ENCODE results near the gene TNPO2. TPM values are rescaled to one million over a fixed set of nuclear protein-coding genes. Genes with fewer than 3 reads are reported as not detected.

The TNPO2 gene
- total and polyA plus RNA-seq, 2 of the 13 experiments (the other 11 are each of a cell fraction or from before 2014, with no cell fraction given) = 31.7 to 61.0 TPM

DNA sequence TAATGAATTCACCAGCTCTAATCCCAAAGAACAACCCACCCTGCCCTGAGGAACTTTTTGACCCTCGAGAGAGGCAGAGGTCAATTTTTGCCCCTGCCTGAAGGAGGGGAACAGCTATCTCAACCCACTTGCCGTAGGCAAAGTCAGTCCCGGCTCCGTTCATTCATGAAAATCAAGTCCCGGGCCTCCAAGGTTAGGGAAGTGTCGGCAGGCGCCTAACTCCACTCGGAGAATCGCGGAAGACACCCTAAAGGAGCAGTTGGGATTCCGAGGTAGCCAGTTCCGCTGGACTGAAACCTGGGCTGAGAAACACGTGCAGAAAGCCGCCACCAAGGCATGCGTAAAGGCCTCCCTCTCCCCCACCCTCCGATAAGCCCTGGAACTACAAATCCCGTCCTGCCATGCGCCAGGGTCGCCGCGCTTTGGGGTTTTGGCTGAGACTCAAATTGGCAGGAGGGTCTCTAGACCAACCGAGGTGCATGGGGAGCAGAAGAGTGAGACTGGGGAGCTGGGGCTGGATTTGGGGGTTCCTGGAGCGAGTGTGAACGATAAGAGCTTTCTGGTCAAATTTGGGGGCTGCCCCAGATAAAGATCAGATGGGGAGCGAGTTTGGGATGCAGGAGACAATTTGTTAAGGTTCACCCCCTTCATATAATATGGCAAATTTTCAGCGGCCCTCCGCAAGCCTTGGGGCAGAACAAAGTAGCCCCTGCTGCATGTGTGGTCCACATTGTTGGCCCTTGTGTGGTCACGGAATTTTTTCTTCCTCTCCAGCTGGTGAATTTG lies at the start of gene TNPO2 (continued):
- TF ChIP-seq, protein P1, sequence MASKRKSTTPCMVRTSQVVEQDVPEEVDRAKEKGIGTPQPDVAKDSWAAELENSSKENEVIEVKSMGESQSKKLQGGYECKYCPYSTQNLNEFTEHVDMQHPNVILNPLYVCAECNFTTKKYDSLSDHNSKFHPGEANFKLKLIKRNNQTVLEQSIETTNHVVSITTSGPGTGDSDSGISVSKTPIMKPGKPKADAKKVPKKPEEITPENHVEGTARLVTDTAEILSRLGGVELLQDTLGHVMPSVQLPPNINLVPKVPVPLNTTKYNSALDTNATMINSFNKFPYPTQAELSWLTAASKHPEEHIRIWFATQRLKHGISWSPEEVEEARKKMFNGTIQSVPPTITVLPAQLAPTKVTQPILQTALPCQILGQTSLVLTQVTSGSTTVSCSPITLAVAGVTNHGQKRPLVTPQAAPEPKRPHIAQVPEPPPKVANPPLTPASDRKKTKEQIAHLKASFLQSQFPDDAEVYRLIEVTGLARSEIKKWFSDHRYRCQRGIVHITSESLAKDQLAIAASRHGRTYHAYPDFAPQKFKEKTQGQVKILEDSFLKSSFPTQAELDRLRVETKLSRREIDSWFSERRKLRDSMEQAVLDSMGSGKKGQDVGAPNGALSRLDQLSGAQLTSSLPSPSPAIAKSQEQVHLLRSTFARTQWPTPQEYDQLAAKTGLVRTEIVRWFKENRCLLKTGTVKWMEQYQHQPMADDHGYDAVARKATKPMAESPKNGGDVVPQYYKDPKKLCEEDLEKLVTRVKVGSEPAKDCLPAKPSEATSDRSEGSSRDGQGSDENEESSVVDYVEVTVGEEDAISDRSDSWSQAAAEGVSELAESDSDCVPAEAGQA (IDR thresholded peaks at IDR 0.05; ENCODE audit: low read depth) = no peak
- TF ChIP-seq, protein P1 (CRISPR knock-in tag; IDR thresholded peaks at IDR 0.05; ENCODE audit: borderline replicate concordance) = no peak
- TF ChIP-seq, protein P2, sequence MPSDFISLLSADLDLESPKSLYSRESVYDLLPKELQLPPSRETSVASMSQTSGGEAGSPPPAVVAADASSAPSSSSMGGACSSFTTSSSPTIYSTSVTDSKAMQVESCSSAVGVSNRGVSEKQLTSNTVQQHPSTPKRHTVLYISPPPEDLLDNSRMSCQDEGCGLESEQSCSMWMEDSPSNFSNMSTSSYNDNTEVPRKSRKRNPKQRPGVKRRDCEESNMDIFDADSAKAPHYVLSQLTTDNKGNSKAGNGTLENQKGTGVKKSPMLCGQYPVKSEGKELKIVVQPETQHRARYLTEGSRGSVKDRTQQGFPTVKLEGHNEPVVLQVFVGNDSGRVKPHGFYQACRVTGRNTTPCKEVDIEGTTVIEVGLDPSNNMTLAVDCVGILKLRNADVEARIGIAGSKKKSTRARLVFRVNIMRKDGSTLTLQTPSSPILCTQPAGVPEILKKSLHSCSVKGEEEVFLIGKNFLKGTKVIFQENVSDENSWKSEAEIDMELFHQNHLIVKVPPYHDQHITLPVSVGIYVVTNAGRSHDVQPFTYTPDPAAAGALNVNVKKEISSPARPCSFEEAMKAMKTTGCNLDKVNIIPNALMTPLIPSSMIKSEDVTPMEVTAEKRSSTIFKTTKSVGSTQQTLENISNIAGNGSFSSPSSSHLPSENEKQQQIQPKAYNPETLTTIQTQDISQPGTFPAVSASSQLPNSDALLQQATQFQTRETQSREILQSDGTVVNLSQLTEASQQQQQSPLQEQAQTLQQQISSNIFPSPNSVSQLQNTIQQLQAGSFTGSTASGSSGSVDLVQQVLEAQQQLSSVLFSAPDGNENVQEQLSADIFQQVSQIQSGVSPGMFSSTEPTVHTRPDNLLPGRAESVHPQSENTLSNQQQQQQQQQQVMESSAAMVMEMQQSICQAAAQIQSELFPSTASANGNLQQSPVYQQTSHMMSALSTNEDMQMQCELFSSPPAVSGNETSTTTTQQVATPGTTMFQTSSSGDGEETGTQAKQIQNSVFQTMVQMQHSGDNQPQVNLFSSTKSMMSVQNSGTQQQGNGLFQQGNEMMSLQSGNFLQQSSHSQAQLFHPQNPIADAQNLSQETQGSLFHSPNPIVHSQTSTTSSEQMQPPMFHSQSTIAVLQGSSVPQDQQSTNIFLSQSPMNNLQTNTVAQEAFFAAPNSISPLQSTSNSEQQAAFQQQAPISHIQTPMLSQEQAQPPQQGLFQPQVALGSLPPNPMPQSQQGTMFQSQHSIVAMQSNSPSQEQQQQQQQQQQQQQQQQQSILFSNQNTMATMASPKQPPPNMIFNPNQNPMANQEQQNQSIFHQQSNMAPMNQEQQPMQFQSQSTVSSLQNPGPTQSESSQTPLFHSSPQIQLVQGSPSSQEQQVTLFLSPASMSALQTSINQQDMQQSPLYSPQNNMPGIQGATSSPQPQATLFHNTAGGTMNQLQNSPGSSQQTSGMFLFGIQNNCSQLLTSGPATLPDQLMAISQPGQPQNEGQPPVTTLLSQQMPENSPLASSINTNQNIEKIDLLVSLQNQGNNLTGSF (CRISPR knock-in tag; IDR thresholded peaks at IDR 0.05) = no peak
- TF ChIP-seq, protein P3, sequence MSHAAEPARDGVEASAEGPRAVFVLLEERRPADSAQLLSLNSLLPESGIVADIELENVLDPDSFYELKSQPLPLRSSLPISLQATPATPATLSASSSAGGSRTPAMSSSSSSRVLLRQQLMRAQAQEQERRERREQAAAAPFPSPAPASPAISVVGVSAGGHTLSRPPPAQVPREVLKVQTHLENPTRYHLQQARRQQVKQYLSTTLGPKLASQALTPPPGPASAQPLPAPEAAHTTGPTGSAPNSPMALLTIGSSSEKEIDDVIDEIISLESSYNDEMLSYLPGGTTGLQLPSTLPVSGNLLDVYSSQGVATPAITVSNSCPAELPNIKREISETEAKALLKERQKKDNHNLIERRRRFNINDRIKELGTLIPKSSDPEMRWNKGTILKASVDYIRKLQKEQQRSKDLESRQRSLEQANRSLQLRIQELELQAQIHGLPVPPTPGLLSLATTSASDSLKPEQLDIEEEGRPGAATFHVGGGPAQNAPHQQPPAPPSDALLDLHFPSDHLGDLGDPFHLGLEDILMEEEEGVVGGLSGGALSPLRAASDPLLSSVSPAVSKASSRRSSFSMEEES (CRISPR knock-in tag; IDR thresholded peaks at IDR 0.05) = no peak; the same call in 1 of the 2 replicates
- TF ChIP-seq SAP130 (CRISPR knock-in tag; IDR thresholded peaks at IDR 0.05; ENCODE audit: low read depth) (peak; percentile 89), RARA (CRISPR knock-in tag; IDR thresholded peaks at IDR 0.05) (0 out of 2 replicates have a peak, but pooled peaks have one; percentile 4), RBFOX2 (IDR thresholded peaks at IDR 0.05; ENCODE audit: low read depth, low read length) (no peak), MIER3 (CRISPR knock-in tag; IDR thresholded peaks at IDR 0.05; ENCODE audit: borderline replicate concordance) (peak; percentile 36; the same call in 1 of the 2 replicates), POLR2A (IDR thresholded peaks at IDR 0.05; ENCODE audit: insufficient read depth in 1 of 2, low read depth in 2 of 2, low read length in 2 of 2) (peak; percentile 72 to 75), FOXC1 (CRISPR knock-in tag; IDR thresholded peaks at IDR 0.05; ENCODE audit: borderline replicate concordance) (no peak; the same call in 1 of the 2 replicates), ZNF782 (CRISPR knock-in tag; IDR thresholded peaks at IDR 0.05; ENCODE audit: borderline replicate concordance) (no peak), GATAD1 (CRISPR knock-in tag; IDR thresholded peaks at IDR 0.05) (peak; percentile 85), ZNF138 (CRISPR knock-in tag; IDR thresholded peaks at IDR 0.05; ENCODE audit: low read depth) (no peak)
- TF ChIP-seq, protein P4, sequence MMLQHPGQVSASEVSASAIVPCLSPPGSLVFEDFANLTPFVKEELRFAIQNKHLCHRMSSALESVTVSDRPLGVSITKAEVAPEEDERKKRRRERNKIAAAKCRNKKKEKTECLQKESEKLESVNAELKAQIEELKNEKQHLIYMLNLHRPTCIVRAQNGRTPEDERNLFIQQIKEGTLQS (CRISPR knock-in tag; IDR thresholded peaks at IDR 0.05) = no peak
- TF ChIP-seq, protein P5, sequence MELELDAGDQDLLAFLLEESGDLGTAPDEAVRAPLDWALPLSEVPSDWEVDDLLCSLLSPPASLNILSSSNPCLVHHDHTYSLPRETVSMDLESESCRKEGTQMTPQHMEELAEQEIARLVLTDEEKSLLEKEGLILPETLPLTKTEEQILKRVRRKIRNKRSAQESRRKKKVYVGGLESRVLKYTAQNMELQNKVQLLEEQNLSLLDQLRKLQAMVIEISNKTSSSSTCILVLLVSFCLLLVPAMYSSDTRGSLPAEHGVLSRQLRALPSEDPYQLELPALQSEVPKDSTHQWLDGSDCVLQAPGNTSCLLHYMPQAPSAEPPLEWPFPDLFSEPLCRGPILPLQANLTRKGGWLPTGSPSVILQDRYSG (CRISPR knock-in tag; IDR thresholded peaks at IDR 0.05) = no peak
